HG02885 (cell line): Measurements from ENCODE around the gene PGLYRP1.

Source experiments
- ATAC-seq: cut with Tn5 transposase; IDR thresholded peaks from one replicate; pipeline ENCODE4 v1.9.1; 2021; ENCODE audit warnings: mild to moderate bottlenecking; ENCODE audit not compliant: unreplicated experiment, poor library complexity

Gene PGLYRP1

DNA sequence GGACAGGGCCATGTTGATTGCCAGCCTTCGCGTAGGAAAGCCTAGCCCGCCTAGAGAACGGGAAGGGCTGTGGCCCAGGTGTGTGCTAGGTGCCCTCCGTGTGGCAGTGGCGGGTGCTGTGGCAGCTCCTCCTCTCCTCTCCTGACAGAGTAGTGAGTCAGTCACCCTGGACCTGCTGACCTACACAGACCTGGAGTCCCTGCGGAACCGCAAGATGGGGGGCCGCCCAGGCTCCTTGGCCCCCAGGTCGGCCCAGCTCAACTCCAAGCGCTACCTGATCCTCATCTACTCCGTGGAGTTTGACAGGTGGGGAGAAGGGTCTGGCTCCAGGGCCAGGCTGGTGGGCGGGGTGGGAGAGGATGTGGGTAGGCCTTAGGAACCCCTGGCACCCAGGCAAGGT, 16.4 kb downstream of the PGLYRP1 start:
- no peak for ATAC-seq

DNA sequence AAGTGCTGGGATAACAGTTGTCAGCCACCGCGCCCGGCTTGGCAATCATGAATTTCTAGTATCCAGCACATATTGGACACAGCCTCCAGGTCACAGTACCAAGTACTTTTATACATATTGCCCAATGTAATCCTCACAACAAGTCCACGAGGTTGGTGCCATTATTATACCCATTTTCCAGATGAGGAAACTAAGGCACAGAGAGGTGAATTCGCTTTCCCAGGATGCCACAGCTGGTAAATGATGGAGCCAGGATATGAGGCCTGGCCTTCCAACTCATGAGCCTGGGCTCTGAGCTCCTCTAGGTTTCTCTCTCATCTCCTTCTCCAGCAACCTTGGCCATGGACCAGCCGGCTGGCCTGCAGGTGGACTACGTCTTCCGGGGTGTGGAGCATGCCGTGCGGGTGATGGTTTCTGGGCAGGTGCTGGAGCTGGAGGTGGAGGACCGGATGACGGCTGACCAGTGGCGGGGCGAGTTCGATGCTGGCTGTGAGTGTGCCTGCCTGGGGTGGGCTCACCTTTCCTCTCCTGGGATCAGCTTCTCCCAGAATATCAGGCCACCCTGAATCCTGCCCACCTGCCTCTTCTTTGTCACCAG, 20.1 kb downstream of the PGLYRP1 start:
- ATAC-seq = no peak

- no peak for ATAC-seq
These were observed 22.2 kb downstream of the PGLYRP1 start for GRCh38 chr19:46000491-46001246.

DNA sequence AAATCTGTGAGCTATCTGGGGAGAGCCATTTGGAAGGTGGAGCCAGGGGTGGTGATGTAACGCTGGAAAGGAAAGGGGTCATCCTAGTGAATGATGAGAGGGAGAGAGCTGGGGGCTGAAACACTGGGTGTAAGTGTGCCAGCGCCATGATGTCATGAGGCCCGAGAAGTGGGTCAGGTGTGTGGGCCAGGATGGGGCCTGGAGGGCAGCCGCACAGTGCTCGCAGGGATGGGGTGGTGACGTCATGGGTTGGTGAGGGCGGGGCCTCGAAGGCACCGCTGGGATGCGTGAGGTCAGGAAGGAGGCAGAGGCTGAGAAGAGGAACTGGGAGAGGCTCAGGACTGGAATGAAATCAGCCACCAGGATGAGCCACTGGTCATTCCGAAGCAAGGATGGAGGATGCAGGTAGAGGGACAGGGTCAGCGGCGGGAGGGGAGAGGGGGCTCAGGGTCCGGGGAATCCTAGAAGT, 23.2 kb downstream of the PGLYRP1 start:
- no peak for ATAC-seq

- ATAC-seq = no peak
These were observed 24.0 kb downstream of the PGLYRP1 start for GRCh38 chr19:45998834-45999233.

- no peak for ATAC-seq
These were observed 25.9 kb downstream of the PGLYRP1 start for GRCh38 chr19:45996933-45997332.

DNA sequence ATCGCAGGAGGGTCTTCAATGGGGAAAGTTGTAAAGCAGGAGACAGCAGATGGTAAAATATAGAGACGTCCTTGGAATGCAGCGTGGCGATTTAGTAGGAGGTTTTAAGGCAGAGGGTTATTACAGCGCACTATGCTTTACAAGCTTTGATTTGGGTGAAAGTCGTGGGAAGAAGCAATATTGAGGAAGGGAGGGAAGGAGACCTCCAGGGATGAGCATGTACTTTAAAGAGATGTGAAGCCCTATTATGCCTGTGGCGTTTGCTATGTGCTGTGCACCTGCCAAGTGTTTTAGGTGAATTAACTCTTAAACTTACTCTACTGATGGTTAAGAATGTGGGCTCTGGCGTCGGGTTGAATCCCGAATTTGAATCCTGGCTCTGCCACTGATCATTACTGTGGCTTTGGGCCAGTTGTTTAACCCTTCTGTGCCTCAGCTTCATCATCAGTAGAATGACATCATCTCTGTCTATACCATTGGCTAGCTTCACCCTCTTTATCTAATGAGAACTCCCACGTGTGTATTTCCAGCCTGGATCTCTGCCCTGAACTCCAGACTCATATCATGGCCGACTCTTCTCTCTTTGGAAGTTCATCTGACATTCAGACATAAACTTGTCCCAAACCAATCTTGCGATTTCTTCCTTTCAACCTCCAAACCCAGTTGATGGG, 27.0 kb downstream of the PGLYRP1 start:
- ATAC-seq = no peak

GRCh38 chr19:45994998-45995714, 27.7 kb downstream of the PGLYRP1 start, which contains the start of gene CCDC61:
Gene CCDC61 (plus strand): TSS chr19:45995467. CDS start chr19:46003019, 7,552 bp downstream.
- ATAC-seq = peak; percentile 94

GRCh38 chr19:45994456-45994997, 28.3 kb downstream of the PGLYRP1 start:
- ATAC-seq = no peak

DNA sequence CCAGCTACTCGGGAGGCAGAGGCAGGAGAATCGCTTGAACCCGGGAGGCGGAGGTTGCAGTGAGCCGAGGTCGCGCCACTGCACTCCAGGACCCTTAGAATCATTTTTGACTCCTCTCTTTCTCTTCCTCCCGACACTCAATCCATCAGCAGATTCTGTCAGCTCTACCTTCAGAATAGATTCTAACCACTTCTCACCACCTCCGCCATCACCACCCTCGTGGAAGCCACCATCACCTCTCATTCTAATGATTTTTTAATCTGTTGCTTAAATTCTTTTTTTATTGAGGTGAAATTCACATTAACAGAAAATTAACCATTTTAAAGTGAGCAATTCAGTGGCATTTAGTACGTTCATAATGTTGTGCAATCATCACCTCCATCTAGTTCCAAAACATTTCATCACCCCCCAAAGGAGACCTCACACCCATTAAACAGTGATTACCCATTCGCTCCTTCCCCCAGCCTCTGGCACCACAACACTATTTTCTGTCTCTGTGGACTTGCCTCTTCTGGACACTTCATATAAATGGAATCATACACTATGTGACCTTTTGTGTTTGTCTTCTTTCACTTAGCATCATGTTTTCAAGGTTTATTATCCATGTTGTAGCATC, 32.6 kb downstream of the PGLYRP1 start:
- ATAC-seq = no peak

DNA sequence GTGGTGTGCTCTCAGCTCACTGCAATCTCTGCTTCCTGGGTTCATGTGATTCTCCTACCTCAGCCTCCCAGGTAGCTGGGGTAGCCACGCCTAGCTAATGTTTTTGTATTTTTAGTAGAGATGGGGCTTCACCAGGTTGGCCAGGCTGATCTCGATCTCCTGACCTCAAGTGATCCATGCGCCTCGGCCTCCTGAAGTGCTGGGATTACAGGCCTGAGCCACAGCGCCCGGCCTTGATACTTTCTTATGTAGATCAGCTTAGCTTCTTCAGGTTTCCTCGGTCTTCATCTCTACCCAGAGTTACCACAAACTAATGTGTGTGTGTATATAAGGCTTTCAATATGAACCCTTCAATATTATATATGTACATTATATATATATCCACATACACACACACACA, 37.5 kb downstream of the PGLYRP1 start:
- ATAC-seq = no peak

- ATAC-seq = no peak
These were observed 41.5 kb downstream of the PGLYRP1 start for GRCh38 chr19:45981350-45981749.

GRCh38 chr19:45978156-45978555, 44.7 kb downstream of the PGLYRP1 start:
- ATAC-seq = no peak

GRCh38 chr19:45976178-45976577, 46.7 kb downstream of the PGLYRP1 start:
- no peak for ATAC-seq

- ATAC-seq = no peak
These were observed 47.4 kb downstream of the PGLYRP1 start for GRCh38 chr19:45975306-45976070.

DNA sequence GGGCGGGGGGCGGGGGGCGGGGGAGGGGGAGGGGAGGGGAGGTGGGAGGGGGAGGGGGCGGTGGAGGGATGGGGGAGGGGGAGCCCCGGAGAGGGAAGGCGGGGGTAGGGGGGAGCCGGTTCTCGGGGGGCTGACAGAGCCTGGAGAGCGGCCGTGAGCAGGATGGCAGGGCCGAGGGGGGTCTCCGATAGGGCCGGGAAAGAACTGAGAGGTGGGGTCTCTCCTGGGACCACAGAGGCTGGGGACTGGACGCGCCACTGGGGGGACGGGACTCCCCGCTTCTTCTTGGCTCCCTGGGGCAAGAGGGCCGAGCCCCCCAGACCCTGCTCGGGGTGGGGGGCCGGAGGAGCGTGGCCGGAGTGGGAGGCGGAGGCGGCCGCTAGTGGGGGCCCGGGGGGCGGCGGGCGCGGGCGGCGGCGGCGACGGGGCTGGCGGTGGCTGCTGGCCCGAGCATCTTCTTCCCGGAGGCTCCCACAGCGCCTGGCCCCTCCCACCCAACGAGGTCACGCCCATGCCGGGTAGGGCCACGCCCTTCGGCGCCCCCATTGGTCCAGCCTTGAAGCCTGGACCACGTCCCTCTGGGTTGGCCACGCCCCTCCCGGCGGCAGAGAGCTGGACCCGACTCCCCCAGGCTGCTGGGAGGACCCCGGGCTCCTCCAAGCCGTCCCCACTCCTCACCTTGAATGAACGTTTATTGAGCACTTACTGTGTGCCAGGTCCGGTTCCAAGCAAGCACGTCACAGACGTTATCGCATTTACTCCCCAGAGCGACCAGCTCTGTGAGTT, 49.1 kb downstream of the PGLYRP1 start, which contains the start of gene NOVA2:
Gene NOVA2 (minus strand): TSS at position 313 of the 786 bp plus-strand sequence. CDS start 514 bp downstream, outside the sequence.
- no peak for ATAC-seq

- ATAC-seq = no peak
These were observed 49.8 kb downstream of the PGLYRP1 start for GRCh38 chr19:45972947-45973540.
